Smooth muscle cell (in vitro differentiated cells): ENCODE measurements around the gene ATP1B1. TPM values are rescaled to one million over a fixed set of nuclear protein-coding genes. Genes with fewer than 3 reads are reported as not detected.

Experiments used
- DNase-seq: peaks from one replicate; lab custom pipeline; 2025; ENCODE audit not compliant: unreplicated experiment; lab: John Stamatoyannopoulos, UW
- H2AFZ ChIP-seq: fragments of 200-600 bp; sonication (generic); 2 replicates; pipeline ENCODE4 v1.6.0; 2016; ENCODE audit warnings: antibody characterized with exemption, low read depth, mild to moderate bottlenecking
- H3F3A ChIP-seq: fragments of 200-600 bp; sonication (generic); 2 replicates; pipeline ENCODE4 v1.6.0; 2017; ENCODE audit warnings: antibody characterized with exemption, low read depth
- H3K27ac ChIP-seq: fragments of 200-600 bp; sonication (generic); 2 replicates; pipeline ENCODE4 v1.5.1; 2016; ENCODE audit warnings: low read depth, mild to moderate bottlenecking
- H3K27me3 ChIP-seq: fragments of 200-600 bp; sonication (generic); 2 replicates; pipeline ENCODE4 v1.6.1; 2016; ENCODE audit warnings: low read depth, mild to moderate bottlenecking
- H3K36me3 ChIP-seq: fragments of 200-600 bp; sonication (generic); 2 replicates; pipeline ENCODE4 v1.5.1; 2016; ENCODE audit warnings: low read depth
- H3K4me1 ChIP-seq: fragments of 200-600 bp; sonication (generic); 2 replicates; pipeline ENCODE4 v1.5.1; 2016; ENCODE audit warnings: low read depth
- H3K4me2 ChIP-seq: fragments of 200-600 bp; sonication (generic); 2 replicates; pipeline ENCODE4 v1.6.0; 2016; ENCODE audit warnings: mild to moderate bottlenecking
- H3K4me3 ChIP-seq: fragments of 200-600 bp; sonication (generic); 2 replicates; pipeline ENCODE4 v1.5.1; 2016; ENCODE audit warnings: mild to moderate bottlenecking
- H3K79me2 ChIP-seq: fragments of 200-600 bp; sonication (generic); 2 replicates; pipeline ENCODE4 v1.6.0; 2016; ENCODE audit warnings: low read depth, mild to moderate bottlenecking
- H3K9ac ChIP-seq: fragments of 200-600 bp; sonication (generic); 2 replicates; pipeline ENCODE4 v1.6.0; 2016; ENCODE audit warnings: low read depth
- H3K9me3 ChIP-seq: fragments of 200-600 bp; sonication (generic); replicated peaks from 2 replicates; pipeline ENCODE4 v1.5.1; 2016; ENCODE audit warnings: low read depth
- H4K20me1 ChIP-seq: fragments of 200-600 bp; sonication (generic); 2 replicates; pipeline ENCODE4 v1.6.0; 2016; ENCODE audit warnings: low read depth
- WGBS: methylation state at CpG from one replicate; pipeline ENCODE4 v1.1.7; 2016; ENCODE audit warnings: low lambda C conversion rate; 5-methylcytosine and 5-hydroxymethylcytosine counted together
- polyA plus RNA-seq: library from polyadenylated mRNA; unstranded; fragments of >200 nt; fragmentation: Nextera tagmentation; extraction: Ambion mirVana; gene quantifications from 2 replicates; pipeline ENCODE4 v1.2.1, GENCODE V29; 2016
- total RNA-seq: library from RNA; depleted of rRNA; stranded (reverse); fragments of >200 nt; gene quantifications from 2 replicates; pipeline ENCODE4 v1.2.3, GENCODE V29; 2014
- TF ChIP-seq, protein P1 (sequence below): fragments of 200-600 bp; sonication (generic); IDR thresholded peaks from 2 replicates; pipeline ENCODE4 v1.5.1; 2017; ENCODE audit warnings: borderline replicate concordance, mild to moderate bottlenecking, antibody characterized with exemption; ENCODE audit not compliant: insufficient read depth, poor library complexity, severe bottlenecking

Gene ATP1B1
- total and polyA plus RNA-seq, 2 experiments from 2014 or later, result 144 to 347 TPM

- 40% methylated on average over 7 of the region's 7 CpGs for WGBS
- Histone ChIP-seq H2AFZ (no peak overlapping the region), H3K4me1 (peaks cover 36% of the 10 kb centered on the region), H3K27ac (peak overlapping the region; percentile 99), H3K79me2 (peaks cover 93% of the 10 kb centered on the region), H3F3A (peaks cover 73% of the 10 kb centered on the region), H3K9me3 (no peaks in the 10 kb centered on the region), H3K9ac (peak overlapping the region; percentile 97), H3K4me2 (peak overlapping the region; percentile 96), H3K4me3 (peak overlapping the region; percentile 92), H3K27me3 (no peaks in the 10 kb centered on the region), H3K36me3 (no peaks in the 10 kb centered on the region), H4K20me1 (peaks cover 71% of the 10 kb centered on the region)
- TF ChIP-seq, protein P1, sequence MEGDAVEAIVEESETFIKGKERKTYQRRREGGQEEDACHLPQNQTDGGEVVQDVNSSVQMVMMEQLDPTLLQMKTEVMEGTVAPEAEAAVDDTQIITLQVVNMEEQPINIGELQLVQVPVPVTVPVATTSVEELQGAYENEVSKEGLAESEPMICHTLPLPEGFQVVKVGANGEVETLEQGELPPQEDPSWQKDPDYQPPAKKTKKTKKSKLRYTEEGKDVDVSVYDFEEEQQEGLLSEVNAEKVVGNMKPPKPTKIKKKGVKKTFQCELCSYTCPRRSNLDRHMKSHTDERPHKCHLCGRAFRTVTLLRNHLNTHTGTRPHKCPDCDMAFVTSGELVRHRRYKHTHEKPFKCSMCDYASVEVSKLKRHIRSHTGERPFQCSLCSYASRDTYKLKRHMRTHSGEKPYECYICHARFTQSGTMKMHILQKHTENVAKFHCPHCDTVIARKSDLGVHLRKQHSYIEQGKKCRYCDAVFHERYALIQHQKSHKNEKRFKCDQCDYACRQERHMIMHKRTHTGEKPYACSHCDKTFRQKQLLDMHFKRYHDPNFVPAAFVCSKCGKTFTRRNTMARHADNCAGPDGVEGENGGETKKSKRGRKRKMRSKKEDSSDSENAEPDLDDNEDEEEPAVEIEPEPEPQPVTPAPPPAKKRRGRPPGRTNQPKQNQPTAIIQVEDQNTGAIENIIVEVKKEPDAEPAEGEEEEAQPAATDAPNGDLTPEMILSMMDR, result no peak
- no peak for DNase-seq
Observed at GRCh38 chr1:169110689-169111447, 4.4 kb downstream of the ATP1B1 start.

DNA sequence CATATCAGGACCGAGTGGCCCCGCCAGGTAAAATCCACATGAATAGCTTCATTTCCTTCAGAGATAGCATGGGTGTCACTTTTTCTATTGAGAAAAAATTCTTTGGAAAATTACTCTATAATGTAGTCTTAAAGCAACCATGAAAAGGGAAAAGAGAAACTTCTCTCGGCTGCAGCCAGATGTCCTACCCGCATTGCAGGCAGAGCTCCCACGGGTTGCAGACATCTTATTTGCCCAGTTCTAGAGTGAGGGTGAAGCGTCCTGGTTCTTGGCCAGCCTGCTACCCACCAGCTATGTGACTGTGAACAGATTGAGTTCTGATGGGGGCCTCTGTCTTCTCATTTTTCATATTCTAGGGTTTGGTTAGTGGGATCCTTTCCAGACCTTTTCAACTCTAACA is 5.0 kb downstream of the ATP1B1 start:
- no peaks in the 10 kb centered on the region for H3K27me3 ChIP-seq
- peaks cover 77% of the 10 kb centered on the region for H3F3A ChIP-seq
- no peak for DNase-seq
- H3K36me3 ChIP-seq, result no peaks in the 10 kb centered on the region
- H3K9me3 ChIP-seq, result no peaks in the 10 kb centered on the region
- H2AFZ ChIP-seq, result no peak overlapping the region
- H3K9ac ChIP-seq, result no peak overlapping the region
- H4K20me1 ChIP-seq, result peaks cover 71% of the 10 kb centered on the region
- TF ChIP-seq, protein P1, result no peak
- H3K4me3 ChIP-seq, result peak overlapping the region; percentile 92
- H3K79me2 ChIP-seq, result peaks cover 97% of the 10 kb centered on the region
- H3K4me1 ChIP-seq, result peaks cover 37% of the 10 kb centered on the region
- peak overlapping the region; percentile 99 for H3K27ac ChIP-seq
- WGBS, result 70% methylated on average over 6 of the region's 6 CpGs
- H3K4me2 ChIP-seq, result peak overlapping the region; percentile 96

DNA sequence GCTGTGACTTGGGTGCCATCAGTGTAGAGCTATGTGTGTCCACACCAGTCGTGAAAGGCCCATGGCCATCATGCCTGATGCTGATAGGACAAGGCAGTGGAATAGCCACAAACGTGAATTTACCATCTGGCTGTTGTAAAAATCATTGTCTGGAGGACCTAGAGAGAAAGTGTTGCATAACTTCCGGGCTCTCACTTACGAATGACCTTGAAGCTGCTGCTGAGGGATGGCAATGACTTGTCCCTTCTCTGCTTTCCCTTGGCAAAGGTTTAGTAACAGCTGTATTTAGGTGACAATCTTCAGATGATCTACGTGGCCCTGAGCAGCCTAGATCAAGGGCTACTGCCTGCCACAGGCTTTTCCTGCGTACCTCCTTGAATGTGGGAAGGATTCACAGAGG is 5.8 kb downstream of the ATP1B1 start:
- Histone ChIP-seq H3K79me2 (peaks cover 97% of the 10 kb centered on the region), H2AFZ (no peak overlapping the region), H3K27ac (peak overlapping the region; percentile 99), H3K4me3 (no peak overlapping the region), H3F3A (peaks cover 77% of the 10 kb centered on the region), H4K20me1 (peaks cover 68% of the 10 kb centered on the region), H3K27me3 (no peaks in the 10 kb centered on the region), H3K4me2 (peak overlapping the region; percentile 96), H3K36me3 (no peaks in the 10 kb centered on the region), H3K9me3 (no peaks in the 10 kb centered on the region), H3K4me1 (peaks cover 37% of the 10 kb centered on the region), H3K9ac (peak overlapping the region; percentile 19)
- TF ChIP-seq, protein P1, result no peak
- 49% methylated on average over 6 of the region's 6 CpGs for WGBS
- no peak for DNase-seq
